MCF 10A (cell line): ENCODE measurements around the gene SSBP2. TPM values are rescaled to one million over a fixed set of nuclear protein-coding genes. Genes with fewer than 3 reads are reported as not detected.

Source experiments
- BruUV-seq: library from RNA; stranded (reverse); fragments of 400-500 nt; replicated peaks from 2 replicates; lab custom pipeline; 2021; lab: Mats Ljungman, UMichigan
- CTCF ChIA-PET: fragments of 300-600 bp; sonication (Branson Sonifier 250); formaldehyde crosslinking; extraction: SDS; loops from one replicate; lab custom pipeline; 2021; ENCODE audit warnings: antibody characterized with exemption, inconsistent platforms; lab: Yijun Ruan, JAX
- POLR2A ChIA-PET: fragments of 300-600, 350-650 bp; sonication (Branson Sonifier 250); formaldehyde crosslinking; extraction: SDS; loops from one replicate; lab custom pipeline; 2020; ENCODE audit warnings: antibody characterized with exemption, inconsistent platforms; lab: Yijun Ruan, JAX
- DNase-seq: peaks from one replicate; pipeline ENCODE4 v3.0.0-alpha.2; 2018; ENCODE audit not compliant: unreplicated experiment
- H3K27ac Mint-ChIP-seq: one replicate; pipeline ENCODE4 v1.8.0; 2022; ENCODE audit warnings: mild to moderate bottlenecking, low read depth, mixed read lengths; ENCODE audit not compliant: unreplicated experiment
- H3K27me3 Mint-ChIP-seq: one replicate; pipeline ENCODE4 v1.8.0; 2022; ENCODE audit warnings: mixed read lengths; ENCODE audit not compliant: insufficient read depth, unreplicated experiment
- H3K36me3 Mint-ChIP-seq: one replicate; pipeline ENCODE4 v1.8.0; 2022; ENCODE audit warnings: mild to moderate bottlenecking, moderate library complexity, mixed read lengths; ENCODE audit not compliant: insufficient read depth, unreplicated experiment
- H3K4me1 Mint-ChIP-seq: one replicate; pipeline ENCODE4 v1.8.0; 2022; ENCODE audit warnings: mixed read lengths; ENCODE audit not compliant: insufficient read depth, unreplicated experiment
- H3K4me3 Mint-ChIP-seq: one replicate; pipeline ENCODE4 v1.8.0; 2022; ENCODE audit warnings: mild to moderate bottlenecking, moderate library complexity, mixed read lengths; ENCODE audit not compliant: unreplicated experiment
- H3K9me3 Mint-ChIP-seq: one replicate; pipeline ENCODE4 v1.8.0; 2022; ENCODE audit warnings: mixed read lengths; ENCODE audit not compliant: unreplicated experiment
- CTCF ChIP-seq: fragments of 200-600 bp; IDR thresholded peaks from one replicate; pipeline ENCODE4 v1.8.0; 2022; ENCODE audit warnings: antibody characterized with exemption, mild to moderate bottlenecking; ENCODE audit not compliant: unreplicated experiment
- intact Hi-C: fragments of 100-400 bp; cut with micrococcal nuclease; formaldehyde crosslinking; loops from 2 replicates; pipeline ENCODE4 v1.14.1; 2022
- total RNA-seq: library from RNA; stranded (reverse); gene quantifications from 2 replicates; pipeline ENCODE4 v1.2.3, GENCODE V29; 2022

Gene SSBP2
- total RNA-seq, 1 experiment from 2014 or later = 52.7 TPM

DNA sequence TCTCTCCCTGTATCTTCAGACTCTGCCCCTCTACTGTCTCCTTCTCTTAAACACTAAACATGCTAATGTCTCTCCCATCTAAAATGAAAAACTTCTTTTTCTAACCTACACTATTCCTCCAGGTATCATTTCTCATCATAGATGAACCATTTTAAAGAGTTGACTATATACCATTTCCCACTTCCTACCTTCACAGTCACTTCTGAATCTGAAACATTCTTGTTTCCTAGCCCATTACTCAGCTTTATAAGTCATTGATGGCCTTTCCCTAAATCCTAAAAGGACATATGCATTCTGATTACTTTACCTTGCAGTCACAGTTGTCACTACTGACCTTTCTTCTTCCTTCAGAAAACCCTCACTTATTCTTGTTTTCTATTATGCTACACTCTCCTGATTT, 118.2 kb downstream of the SSBP2 start:
- Mint-ChIP-seq H3K4me1 (no peaks in the 10 kb centered on the region), H3K36me3 (peaks cover 37% of the 10 kb centered on the region), H3K27ac (no peak overlapping the region), H3K4me3 (no peak overlapping the region), H3K9me3 (no peaks in the 10 kb centered on the region), H3K27me3 (no peaks in the 10 kb centered on the region)
- intact Hi-C loops = no loop called here
- ChIA-PET CTCF (interaction anchor here (0.7 kb wide), 2 partner anchors 94 to 208 kb away, joined by 3 to 6 read pairs; no protein-coding TSS in a partner anchor), POLR2A (no interaction called here)
- DNase-seq = no peak
- TF ChIP-seq CTCF = no peak
- BruUV-seq = no TSS peak

DNA sequence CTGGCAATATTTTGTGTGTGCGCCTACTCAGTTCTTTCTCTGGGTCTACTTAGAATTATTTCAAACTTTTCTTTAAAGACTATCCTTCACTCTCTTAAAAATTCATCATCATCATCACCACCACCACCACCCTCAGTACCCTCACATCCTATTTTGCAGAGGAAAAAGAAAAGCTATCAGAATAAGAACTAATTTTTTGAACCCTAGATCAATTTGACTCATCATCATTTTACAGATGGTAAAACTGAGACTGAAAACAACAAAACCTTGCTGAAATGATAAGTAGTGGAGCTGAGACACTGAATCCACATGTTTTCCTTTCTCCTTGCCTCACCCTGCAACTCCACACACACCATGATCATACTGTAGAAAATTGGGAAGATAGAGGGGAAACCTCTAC, 119.3 kb downstream of the SSBP2 start:
- H3K4me3 Mint-ChIP-seq = no peak overlapping the region
- BruUV-seq = no TSS peak
- no peaks in the 10 kb centered on the region for H3K27me3 Mint-ChIP-seq
- peaks cover 8% of the 10 kb centered on the region for H3K4me1 Mint-ChIP-seq
- no peak for TF ChIP-seq CTCF
- CTCF ChIA-PET = interaction anchor here (0.9 to 1.0 kb wide), 2 partner anchors 42 to 594 kb away, joined by 3 read pairs; no protein-coding TSS in a partner anchor
- intact Hi-C loops = no loop called here
- POLR2A ChIA-PET = no interaction called here
- no peaks in the 10 kb centered on the region for H3K9me3 Mint-ChIP-seq
- H3K36me3 Mint-ChIP-seq = peaks cover 38% of the 10 kb centered on the region
- DNase-seq = no peak
- H3K27ac Mint-ChIP-seq = no peak overlapping the region

DNA sequence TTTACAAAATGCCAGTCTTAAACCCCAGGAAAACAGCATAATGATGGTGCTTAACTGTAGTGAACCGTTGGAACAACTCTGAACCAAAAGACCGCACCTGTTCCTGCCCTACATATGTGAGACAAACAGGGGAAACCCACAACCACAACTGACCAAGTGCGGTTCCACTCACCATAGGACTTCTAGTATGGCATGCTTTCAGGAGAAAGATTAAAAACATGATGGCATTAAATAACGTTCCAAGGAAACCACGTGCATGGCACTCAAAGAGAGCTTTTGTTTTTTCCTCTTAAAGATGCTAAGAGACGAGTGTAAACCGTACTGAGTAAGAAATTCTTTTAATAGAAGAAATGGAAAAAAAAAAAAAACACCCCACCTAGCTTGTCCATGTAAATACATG, 119.8 kb downstream of the SSBP2 start:
- Mint-ChIP-seq H3K4me1 (peaks cover 10% of the 10 kb centered on the region), H3K4me3 (no peak overlapping the region), H3K36me3 (peaks cover 38% of the 10 kb centered on the region), H3K9me3 (no peaks in the 10 kb centered on the region), H3K27me3 (no peaks in the 10 kb centered on the region), H3K27ac (no peak overlapping the region)
- ChIA-PET CTCF (interaction anchor here (0.9 to 1.0 kb wide), 2 partner anchors 41 to 595 kb away, joined by 3 read pairs; no protein-coding TSS in a partner anchor), POLR2A (interaction anchor here (1.0 kb wide), 1 partner anchor 10 kb away, joined by 3 read pairs; no protein-coding TSS in a partner anchor)
- intact Hi-C loops = no loop called here
- no TSS peak for BruUV-seq
- no peak for TF ChIP-seq CTCF
- no peak for DNase-seq

- POLR2A ChIA-PET = interaction anchor here (1.0 kb wide), 1 partner anchor 11 kb away, joined by 3 read pairs; no protein-coding TSS in a partner anchor
- intact Hi-C loops = no loop called here
- no peak overlapping the region for H3K27ac Mint-ChIP-seq
- CTCF ChIA-PET = no interaction called here
- no peak for DNase-seq
- no peak overlapping the region for H3K4me3 Mint-ChIP-seq
- H3K36me3 Mint-ChIP-seq = peaks cover 34% of the 10 kb centered on the region
- no peaks in the 10 kb centered on the region for H3K9me3 Mint-ChIP-seq
- TF ChIP-seq CTCF = no peak
- H3K4me1 Mint-ChIP-seq = peaks cover 10% of the 10 kb centered on the region
- BruUV-seq = no TSS peak
- no peaks in the 10 kb centered on the region for H3K27me3 Mint-ChIP-seq
These were observed 120.2 kb downstream of the SSBP2 start for GRCh38 chr5:81630684-81631083.
